GM04504 (cell line): ENCODE measurements around the gene RNF213.
"Not testable (repeated sequence)": the region's sequence is repeated elsewhere in the genome, so short reads cannot be mapped to it uniquely, and the experiment has no call there.

Experiments
- DNase-seq: peaks from one replicate; pipeline ENCODE4 v3.0.0-alpha.2; 2012; ENCODE audit warnings: low read depth

RNF213 gene

DNA sequence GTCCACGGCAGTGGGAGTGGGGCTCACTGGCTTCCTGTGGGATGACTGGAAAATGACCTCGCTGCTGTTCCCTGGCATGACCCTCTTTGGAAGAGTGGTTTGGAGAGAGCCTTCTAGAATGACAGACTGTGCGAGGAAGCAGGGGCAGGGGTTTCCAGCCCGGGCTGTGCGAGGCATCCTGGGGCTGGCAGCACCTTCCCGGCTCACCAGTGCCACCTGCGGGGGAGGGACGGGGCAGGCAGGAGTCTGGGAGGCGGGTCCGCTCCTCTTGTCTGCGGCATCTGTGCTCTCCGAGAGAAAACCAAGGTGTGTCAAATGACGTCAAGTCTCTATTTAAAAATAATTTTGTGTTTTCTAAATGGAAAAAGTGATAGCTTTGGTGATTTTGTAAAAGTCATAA is 7.8 kb upstream of the RNF213 start:
- no peak for DNase-seq

DNA sequence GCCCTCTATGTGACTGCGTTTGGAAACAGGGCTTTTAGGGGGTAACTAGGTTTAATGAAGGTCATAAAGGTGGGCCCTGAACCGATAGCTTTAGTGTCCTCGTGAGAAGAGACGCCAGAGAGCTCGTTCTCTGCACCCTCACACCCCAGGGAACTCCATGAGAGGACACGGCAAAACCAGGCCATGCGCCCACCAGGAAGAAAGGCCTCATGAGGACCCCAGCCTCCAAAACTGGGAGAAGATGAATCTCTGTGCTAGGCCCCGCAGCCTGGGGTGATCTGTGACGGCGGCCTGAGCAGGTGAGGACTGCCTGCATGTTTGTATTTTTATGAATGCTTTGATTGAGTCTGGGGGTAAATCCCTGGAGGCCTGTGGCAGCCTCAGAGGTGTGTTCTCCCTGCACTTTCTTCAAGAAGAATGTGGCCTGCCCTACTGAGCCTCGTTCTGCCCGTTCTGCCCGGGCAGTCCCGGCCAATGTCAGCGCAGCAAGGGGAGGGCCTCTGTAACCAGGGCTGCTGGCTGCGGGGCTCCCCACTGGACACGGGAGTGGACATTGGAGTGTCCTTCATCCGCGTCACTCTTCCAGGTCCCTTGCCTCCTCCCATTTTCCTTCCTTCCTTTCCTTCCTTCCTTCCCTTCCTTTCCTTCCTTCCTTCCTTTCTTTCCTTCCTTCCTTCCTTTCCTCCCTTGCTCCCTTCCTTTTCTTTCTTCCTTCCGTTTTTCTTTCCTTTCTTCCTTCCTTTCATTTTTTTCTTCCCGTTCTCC is 6.8 kb upstream of the RNF213 start:
- DNase-seq = no peak

DNA sequence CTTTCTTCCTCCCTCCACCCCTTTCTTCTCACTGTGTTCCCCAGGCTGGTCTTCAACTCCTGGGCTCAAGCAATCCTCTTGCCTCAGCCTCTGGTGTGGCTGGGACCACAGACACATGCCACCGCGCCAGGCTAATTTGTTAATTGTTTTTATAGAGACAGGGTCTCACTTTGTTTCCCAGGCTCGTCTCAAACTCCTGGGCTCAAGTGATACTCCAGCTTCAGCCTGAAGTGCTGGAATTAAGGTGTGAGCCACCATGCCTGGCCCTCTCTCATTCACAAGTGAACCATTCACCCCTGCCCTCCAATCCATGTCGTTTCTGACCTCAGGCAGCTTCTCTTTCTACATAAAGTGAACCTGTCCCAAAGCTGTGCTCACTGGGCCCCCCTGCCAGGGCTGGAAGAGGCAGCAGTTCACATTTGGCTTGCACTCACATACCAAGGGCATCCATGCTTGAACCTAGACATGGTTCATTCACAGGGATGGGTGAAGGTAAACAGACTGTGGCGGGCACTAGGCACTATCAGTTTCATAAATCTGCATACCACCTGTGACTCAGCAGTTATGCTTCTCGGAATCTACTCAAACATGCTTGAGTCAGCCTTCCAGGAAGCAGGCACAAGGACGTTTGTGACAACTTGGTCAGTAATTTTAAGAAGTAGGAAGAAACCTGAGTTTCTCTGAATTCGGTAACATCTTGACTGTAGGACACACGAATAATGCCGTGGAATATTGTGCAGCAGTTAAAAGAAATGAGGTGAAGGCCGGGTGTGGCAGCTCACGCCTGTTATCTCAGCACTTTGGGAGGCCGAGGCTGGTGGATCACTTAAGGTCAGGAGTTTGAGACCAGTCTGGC is 6.0 kb upstream of the RNF213 start:
- DNase-seq = peak; percentile 66

DNA sequence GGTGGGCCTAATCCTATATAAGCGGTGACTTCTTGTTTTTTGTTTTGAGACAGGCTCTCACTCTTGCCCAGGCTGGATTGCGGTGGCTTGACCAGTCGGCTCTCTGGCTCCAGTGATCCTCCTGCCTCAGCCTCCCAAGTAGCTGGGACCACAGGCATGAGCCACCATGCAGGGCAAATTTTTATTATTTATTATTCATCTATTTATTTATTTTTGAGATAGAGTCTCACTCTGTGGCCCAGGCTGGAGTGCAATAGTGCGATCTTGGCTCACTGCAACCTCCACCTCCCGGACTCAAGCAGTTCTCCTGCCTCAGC is 4.7 kb upstream of the RNF213 start:
- no peak for DNase-seq

DNA sequence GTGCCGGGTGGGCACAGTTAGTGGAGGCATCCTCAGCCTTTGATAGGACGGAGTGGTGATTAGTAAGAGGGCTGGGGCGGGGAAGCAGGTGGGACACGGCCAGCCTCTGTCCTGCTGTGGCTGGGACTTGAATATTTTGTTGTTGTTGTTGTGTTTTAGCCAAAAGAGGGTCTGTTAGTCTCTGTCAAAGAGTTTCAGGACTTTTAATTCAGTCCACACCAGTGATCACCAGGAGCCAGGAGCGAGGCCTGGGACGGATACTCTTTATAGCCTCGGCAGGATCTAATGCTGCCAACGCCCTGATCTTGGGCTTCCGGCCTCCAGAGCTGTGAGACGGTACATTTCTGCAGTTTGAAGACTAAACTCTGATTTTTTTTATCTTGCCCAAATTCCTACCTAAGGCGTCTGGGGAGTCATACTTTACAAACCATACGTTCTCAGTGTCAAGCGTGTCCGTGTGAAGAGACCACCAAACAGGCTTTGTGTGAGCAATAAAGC is 2.9 kb upstream of the RNF213 start:
- DNase-seq = no peak

DNA sequence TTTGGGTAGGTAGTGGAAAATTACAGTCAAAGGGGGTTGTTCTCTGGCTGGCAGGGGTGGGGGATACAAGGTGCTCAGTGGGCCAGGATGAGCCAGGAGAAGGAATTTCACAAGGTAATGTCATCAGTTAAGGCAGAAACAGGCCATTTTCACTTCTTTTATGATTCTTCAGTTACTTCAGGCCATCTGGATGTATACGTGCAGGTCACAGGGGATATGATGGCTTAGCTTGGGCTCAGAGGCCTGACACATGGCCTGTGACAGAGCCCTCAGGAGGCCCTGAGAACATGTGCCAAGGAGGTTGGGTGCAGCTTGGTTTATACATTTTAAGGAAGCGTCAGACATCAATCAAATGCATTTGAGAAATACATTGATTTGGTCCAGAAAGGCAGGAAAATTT is 2.4 kb upstream of the RNF213 start:
- DNase-seq = not testable (repeated sequence)

DNA sequence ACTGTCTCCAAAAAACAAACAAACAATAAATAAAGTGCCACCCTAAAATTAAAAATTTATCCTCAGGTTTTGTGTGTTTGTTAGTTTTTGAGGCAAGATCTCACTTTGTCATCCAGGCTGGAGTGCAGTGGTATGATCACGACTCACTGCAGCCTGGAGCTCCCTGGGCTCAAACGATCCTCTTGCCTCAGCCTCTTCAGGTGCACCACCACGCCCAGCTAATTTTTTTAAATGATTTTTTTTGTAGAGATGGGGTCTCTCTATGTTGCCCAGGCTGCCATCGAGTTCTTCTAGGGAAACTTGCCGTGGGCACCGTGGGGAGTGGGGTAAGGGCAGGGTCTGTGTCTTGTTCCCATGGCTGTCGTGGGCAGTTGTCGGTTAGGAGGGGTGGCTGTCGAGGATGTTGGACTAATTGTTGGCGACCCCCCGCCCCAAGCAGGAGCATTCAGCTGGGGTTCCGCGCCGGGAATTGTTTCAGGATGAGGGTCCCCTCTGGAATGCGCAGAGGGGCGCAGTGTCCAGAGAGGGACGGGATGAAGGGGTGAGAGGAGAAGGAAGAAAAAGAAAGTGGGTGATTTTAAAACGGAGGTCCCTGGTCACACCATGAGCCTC is 1.1 kb upstream of the RNF213 start:
- DNase-seq = no peak

DNA sequence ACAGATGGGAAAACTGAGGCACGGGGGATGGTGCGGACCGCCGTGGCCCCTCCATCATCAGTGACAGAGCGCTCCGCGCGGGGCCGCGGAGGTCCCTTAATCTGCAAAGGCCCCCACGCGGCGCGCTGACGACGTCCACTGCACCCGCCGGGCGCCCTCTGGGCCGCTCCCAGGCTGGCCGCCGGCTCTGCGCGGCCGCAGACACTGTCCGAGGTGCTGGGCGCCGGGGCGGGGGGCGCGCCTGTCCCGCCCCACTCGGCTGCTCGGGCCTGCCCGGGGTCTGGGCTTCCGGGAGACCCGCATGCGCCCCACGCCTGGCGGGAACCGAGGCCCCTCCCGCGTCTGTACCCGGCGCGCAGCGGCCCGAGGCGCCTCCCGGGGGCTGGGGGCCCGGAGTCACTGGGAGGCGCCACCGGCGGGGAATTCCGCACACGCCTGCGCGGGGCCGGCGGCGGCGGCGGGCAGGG is 550 bp upstream of the RNF213 start:
- DNase-seq = peak; percentile 29

DNA sequence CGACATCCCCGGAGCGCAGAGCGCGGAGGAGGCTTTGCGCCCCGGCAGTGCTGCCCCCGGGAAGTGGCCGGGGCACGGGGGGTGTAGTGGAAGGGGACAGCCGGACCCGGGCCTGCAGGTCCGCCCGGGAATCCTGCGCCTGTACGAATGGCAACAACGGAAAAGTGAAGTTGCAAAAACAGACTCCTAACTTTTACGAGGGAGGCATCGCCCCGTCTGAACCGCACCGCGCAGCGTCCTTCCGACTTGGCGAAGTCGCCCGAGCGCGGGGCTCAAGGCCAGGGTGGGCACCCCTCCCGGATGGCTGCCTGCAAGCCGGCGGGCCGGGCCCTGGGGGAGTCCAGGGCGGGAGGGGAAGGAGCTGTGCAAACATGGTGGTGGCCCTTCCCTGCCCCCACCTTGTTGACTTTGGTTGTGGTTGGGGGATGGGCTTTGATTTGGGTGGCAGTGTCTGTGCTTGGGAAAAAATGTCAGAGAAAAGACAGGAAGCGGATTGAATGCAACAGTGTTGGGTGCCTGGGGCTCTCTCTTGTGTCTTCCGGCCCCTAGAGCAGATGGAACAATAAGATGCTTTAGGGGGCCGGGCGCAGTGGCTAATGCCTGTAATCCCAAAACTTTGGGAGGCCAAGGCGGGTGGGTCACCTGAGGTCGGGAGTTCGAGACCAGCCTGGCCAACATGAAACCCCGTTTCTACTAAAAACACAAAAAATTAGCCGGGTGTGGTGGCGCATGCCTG is 675 bp downstream of the RNF213 start:
- peak; percentile 27 for DNase-seq

DNA sequence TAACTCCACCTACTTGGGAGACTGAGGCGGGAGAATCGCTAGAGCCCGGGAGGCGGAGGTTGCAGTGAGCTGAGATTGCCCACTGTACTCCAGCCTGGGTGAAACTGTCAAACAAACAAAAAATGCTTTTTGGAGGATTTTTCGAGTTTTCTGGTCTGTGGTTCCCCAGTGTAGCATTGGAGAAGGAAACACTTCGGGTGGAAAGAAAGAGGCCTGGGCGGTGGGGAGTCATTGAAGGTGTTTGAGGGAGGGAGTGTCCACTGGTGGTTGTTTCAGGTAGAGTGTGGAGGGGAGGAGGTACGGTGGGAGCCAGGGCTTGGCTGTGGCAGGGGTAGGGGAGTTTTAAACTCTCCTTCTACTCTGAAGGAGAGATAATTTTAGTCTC is 1.2 kb downstream of the RNF213 start:
- DNase-seq = no peak

DNA sequence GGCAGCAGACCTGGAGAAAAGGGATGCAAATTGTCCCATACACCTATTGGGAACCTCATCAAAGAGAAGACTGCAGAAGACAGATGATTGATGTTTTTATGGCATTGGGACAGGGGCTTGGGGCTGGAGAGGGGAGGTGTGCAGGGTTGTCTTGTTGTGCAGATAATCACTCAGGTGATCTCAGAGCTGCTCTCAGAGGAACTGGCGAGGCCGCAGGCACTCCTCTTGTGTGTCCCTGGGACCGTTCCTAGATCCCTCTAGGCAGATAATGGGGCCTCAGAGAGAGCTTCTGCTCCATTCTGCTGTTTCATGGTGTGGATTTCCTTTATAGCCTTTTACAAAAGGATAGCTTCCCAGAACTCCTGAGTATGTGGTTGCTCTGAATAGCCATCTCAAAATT is 1.6 kb downstream of the RNF213 start:
- DNase-seq = no peak

DNA sequence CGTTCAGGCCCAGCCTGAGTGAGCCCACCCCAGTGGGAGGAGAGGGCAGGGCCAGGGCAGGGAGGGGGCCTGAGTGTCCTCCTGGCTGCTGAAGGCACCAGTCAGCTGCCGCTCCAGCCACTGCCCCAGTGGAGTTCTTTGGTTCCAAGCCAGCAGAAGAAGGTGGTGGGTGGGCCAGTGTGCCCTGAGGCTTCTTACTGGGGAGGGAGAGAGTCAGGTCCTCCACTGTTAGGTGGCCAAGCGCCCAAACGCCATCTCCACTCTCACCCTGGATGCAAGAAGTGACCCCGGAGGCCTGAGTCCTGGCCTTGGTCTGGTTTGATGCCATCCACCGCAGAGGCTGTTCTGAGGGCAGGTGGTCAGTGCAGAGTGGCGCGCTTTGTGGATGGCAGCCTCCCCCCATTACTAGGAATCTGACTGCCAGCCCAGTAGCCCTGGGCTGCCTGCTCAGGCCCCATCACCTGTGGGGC is 2.2 kb downstream of the RNF213 start:
- DNase-seq = no peak

DNA sequence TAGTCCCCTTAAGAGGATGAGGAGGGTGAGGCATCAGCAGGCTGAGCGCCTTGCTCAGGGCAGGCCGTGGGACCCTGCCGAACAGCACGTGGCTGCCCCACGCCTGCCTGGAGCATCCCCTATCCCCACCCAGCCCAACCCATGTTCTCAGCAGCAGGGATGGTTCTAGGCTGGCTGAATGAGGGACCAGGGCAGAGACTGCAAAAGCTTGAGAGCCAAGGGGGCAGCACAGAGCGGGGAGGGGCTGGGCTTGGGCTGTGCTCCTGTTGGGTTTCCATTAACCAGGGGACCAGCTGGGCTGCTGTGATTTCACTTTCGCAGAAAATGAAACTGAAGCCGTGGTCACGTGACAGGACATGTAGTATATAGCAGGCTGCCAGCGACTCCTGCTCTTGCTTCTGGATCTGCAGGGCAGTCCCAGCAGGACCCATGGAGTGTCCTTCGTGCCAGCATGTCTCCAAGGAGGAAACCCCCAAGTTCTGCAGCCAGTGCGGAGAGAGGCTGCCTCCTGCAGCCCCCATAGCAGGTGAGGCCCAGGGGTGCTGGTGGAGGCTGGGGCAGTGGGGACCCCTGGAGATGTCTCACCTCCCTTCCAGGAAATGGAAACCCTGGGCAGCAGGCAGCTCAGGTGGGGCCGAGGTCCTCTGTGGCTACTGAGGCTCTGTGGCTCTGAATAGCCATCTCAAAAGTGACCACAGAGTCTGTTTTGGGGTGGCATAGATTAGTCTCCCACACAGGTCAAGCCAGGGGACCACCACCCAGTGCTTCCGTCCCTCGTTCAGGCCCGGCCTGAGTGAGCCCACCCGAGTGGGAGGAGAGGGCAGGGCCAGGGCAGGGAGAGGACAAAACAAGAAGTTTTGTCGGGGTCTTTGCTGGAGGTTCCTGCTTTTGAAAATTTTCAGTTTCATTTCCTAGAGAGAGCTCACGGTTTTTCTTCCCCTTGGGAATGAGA is 2.9 kb downstream of the RNF213 start:
- peak; percentile 76 for DNase-seq

DNA sequence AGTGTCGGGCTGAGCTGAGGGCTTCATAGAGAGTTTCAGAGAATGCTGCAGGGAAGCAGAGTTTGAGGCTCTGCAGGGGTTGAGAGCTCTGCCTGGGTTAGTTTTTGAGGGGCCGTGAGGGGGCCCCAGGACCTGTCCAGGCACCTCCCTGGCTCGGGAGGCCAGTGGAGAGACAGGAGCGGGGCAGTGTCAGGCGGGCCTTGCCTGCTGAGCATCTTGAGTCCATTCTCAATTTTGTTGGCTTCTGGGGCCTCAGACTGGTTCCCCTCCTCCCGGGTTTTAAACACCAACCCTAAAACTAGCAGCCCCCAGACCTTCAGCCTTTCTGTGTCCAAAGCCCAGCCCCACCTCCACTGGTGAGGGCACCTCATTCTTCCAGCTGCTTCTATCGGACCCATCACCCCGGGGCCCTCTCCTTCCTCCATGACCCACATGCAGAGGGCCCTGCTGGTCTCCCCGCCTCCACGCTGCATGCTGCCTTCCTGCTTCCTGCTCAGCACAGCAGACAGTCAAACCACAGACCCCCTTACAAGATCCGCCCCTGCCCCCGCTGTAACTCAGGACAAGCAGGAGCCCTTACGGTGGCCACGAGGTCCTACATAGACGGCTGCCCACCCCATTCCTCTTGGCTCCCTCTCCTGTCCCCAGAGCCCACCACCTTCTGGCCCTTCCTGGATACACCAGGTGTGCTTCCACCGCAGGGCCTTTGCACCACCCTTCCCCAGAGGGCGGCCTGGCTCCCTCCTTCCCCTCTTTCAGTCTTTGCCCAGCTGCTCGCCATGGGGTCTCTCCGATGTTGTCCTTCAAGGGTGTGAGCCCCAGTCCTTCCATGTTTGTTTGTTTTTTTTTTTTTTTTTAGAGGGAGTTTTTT is 3.8 kb downstream of the RNF213 start:
- no peak for DNase-seq

DNA sequence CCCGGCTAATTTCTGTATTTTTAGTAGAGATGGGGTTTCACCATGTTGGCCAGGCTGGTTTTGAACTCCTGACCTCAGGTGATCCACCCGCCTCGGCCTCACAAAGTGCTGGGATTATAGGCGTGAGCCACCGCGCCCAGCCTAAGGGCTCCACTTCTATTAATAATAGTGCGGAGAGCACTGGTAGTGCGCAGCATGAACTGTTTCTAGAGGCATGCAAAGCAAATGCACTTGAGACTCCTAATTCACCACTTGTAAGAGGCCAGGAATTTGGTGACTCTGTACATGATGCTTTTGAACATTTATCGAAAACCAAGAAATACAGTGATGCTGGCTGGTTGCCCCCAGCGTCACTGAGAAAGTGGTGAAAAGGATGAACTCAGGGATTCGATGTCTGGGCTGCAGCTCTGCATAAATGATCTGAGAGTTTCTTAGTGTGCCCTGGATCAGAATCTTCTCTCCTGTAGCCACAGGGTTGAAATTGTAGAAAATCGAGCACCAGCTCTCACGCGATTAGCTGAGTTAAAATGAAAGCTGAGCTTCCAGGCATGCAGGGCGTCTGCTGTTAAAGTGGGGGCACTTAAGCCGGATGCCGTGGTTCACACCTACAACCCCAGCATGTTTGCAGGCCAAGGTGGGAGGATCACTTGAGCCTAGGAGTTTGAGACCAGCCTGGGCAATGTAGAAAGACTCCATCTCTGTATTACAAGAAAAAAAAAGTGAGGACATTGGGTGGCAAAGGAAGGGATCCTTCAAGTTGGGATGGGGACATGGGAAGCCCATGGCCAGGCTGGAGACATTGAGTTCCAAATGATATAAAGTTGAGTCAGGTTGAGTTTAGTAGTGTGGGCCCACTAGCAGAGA is 4.8 kb downstream of the RNF213 start:
- no peak for DNase-seq

DNA sequence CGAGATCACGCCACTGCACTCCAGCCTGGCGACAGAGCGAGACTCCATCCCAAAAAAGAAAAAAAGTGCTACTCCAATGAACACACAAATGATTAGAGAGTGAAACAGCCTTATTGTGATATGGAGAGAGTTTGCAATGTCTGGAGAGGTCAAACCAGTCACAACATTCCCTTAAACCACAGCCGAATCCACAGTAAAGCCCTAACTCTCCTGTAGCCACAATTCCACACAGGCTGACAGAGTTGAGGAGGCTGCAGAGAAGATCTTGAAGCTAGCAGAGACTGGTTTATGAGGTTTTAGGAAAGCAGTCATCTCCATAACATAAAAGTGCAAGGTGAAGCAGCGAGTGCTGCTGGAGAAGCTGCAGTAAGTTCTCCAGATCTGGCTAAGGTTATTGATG is 6.7 kb downstream of the RNF213 start:
- DNase-seq = no peak

DNA sequence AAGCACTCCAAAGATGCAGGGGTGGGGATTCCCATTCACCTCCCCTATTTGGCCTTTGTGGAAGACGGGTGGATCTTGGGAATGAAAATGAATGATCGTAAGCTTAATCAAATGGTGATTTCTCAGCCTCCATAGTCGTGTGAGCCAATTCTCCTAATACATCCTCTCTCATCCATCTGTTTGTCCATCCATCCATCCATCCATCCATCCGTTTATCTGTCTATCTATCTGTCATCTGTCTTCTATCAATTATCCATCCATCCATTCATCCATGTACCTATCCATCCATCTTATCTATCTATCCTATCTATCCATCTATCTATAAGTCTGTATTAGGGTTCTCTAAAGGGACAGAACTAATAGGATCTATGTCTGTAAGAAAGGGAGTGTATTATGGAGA is 7.8 kb downstream of the RNF213 start:
- no peak for DNase-seq

DNA sequence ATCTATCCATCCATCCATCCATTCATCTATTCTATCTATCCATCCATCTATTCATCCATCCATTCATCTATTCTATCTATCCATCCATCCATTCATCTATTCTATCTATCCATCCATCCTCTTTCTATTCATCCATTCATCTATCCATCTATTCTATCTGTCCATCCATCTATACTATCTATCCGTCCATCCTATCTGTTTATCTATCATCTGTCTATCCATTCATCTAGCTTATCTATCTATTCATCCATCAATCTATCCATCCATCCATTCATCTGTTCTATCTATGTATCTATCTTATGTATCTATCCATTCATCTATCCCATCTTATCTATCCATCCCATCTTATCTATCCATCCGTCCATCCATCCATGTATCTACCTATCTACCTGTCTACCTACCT is 8.8 kb downstream of the RNF213 start:
- no peak for DNase-seq

DNA sequence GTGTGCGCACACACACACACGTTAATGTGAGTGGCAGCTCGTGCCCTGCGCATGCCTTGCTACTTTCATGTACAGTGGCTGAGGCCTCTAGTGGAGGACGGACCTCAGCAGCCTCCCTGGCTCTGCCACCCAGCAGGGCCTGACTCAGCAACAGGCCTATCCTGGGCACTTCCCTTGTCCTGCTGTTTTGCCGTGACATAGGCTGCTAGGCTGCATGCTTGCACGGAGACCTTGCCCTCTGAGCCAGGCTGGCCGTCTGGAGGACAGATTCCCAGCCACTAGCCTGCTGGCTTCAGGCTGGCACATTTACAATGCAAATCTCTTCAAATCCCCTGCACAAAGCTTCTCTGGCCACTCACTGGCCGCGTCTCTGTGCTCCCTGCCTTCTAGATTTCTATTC is 9.5 kb downstream of the RNF213 start:
- DNase-seq = no peak
